GM18498 (cell line): Measurements from ENCODE around the gene AMPD3.
A peak's percentile ranks its signal among the peaks of the same experiment; 100 is the strongest.

Source experiments
- ATAC-seq: cut with Tn5 transposase; IDR thresholded peaks from one replicate; pipeline ENCODE4 v1.9.1; 2021; ENCODE audit warnings: mild to moderate bottlenecking, moderate library complexity; ENCODE audit not compliant: unreplicated experiment

The AMPD3 gene

DNA sequence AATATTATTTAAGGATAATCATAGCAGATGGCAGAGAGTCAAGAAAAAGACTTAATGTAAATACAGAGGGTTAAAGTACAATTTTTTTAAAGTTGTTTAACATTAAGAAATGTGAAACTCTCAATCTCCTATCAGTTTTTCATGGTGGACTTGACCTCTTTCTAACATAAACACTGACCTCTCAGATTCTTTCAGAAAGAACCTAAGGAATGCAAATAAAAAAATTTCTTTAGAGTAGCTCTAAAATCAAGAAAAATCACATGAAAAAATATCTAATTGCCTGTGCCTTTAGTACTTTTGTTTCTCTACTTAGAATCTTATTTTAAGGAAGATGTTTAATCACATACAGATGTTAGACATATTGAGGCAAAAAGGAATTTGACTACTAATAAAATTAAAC, 73.1 kb downstream of the AMPD3 start:
- no peak for ATAC-seq

DNA sequence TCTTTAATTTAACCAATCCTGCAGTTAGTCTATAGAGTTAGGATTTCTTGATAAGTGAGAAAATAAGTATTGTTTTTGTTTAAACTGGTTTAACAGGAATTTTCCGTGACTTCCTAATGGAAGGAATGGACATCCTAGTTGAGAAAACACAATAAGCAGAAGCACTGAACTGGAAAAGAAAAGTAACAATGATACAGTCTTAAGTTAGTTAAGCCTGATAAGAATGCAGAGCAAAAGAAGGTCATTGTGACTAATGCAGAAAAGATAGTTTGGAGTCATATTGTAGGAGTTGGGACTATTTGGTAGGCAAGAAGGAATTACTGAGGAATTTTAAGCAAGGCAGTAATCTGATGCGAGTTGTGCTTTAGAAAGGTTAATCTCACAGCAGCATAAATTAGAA, 74.2 kb downstream of the AMPD3 start:
- ATAC-seq: no peak

DNA sequence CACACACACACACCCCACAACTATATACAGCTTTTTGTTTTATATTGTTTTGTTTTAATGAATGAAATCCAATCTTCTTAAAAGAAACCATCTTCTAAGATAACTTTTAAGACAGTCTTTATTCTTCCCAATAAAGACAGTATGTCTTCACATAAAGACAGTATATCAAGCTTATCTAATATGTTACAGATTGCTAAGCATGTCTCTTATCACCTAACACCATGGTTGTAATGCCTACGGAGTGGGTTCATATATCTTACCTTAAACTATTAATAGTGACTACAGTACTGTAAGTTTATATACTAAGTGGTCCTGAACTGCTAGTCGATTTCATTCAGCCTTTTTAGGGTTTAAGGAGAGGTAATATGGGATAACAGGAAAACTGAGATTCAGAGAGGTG, 77.5 kb downstream of the AMPD3 start:
- no peak for ATAC-seq

DNA sequence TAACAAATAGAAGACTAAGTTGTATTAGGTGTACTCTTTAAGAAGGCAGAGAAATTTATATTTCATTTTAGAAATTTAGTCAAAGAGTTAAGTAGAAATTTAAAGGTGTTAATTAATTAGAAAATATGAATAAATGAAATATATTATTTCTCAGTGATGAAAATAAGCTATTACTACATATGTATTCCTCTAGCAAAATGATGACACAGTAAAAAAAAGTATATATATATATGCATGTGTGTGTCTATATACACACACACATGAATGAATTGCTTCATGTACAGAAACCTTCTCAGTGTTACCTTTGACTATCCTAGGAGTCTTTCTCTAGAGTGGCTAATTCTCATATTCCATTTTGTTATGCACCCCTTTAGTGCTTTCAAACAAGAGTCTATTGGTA, 78.3 kb downstream of the AMPD3 start:
- ATAC-seq: no peak

DNA sequence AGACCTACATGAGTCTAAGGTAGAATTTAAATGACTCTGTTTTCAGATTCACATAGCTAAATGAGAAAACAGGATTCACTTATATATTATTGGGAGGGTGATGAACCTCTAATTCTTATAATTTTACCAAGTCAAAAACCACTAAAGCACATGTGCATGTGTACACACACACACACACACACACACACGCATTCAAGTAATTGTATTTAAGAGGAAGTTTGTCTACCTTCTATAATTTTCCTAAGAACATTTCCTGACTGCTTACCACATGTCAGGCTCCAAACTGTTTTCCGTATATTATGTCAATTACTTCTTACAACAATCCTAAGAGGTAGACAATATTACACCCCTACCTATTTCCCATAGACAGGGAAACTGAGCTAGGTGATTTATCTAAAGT, 79.3 kb downstream of the AMPD3 start:
- ATAC-seq: no peak

DNA sequence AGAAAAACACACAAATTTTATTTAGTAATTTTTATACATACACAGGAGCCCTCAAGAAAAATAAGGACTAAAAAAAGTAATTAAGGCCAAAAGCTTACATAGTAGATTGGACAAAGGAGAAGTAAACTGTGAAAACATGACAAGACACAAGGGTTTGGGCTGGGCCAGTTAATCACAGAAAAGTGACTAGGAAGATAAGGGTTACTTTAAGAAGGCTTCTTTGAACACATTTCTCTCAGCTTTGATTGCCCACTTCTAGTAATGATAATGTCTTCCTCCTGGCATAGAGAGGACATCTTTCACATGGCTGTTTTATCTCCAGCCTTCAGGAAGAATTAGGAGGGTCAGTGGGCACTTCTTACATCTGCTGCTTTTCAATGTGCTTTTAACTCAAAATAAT, 82.5 kb downstream of the AMPD3 start:
- no peak for ATAC-seq

DNA sequence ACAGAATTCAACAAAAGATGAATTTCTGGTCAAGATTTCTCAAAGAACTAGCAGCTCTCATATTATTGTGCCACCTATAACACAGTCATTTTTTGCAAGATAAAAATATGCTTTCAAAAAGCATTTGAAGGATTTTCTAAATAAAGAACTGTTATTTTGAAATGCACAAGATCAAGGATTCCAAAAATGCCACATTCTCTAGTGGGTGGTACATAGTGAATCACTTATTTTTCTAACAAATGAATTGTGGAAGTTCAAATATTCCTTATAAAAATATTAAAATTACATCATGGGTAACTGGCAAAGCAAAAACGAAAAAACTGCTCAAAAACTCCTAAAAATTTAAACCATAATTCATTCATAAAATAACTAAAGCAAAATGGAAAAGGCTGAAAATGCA, 83.9 kb downstream of the AMPD3 start:
- ATAC-seq: no peak

DNA sequence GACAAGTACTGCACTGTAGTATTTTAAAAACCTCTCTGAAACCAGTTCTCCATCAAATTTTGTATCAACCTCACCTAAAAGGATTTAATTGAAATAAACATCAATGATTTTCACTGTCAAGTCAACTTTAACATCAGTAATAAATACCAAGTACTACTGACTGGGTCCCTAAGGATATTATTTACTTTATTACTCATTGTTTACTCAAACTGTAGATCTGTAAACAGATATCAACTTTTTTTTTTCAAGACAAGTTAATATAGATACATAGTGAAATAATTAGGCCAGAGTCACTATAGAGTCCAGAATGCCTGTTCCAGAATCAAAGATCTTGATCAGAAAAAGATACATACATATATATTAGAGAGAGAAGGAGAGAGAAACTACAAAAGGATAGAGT, 84.3 kb downstream of the AMPD3 start:
- no peak for ATAC-seq

DNA sequence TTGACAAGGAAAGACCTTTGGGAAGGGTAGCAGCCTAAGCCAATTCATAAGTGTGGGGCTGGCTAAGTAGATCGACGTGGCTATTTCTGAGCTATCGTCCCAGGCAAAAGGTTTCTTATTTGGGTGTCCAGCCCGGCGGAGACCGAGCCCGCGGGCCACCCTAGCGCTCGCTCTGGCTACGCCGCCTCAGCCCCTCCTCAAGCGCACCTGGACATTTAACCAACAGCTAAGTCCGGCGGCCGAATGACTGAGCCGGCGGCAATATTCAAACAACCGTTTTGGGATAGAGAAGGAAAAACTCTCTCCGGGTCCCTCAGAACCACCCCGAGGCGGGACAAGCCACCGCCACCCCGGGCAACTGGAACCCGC, 85.5 kb downstream of the AMPD3 start:
- ATAC-seq: peak; percentile 30

DNA sequence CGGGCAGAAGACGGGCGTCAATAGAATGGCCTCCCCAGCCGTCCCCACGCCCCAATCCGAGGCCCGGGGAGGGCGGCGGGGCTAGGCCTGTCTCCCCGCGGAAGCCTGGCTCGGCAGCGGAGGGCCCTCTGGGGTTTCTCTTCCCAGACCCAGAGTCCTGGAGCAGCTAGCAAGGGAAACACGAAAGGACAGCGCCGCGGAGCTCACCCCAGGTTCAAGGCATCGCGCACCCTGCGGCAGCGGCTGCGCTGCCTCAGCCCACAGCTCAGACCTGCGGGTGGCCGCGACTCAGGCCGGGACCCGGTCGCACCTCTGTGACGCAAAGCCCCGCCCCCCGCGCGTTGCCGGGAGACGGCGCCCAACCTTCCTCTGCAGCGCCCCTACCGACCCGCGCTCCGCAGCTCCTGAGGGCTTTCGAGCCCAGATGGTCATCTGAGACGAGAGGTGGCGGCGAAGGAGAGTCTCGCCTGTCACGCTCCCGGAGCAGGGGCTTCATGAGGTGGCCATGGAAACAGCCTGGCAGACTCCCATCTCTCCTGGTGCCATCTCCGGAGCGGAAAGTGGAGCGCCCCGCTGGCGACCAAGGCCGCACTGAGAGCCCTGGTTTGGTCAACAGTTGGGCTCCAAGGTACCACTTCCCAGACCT, 86.0 kb downstream of the AMPD3 start, which contains the start of gene RNF141:
RNF141 (minus strand) TSS at position 273 of the 646 bp plus-strand sequence. CDS start 7,029 bp downstream, outside the sequence.
- ATAC-seq: peak; percentile 98

DNA sequence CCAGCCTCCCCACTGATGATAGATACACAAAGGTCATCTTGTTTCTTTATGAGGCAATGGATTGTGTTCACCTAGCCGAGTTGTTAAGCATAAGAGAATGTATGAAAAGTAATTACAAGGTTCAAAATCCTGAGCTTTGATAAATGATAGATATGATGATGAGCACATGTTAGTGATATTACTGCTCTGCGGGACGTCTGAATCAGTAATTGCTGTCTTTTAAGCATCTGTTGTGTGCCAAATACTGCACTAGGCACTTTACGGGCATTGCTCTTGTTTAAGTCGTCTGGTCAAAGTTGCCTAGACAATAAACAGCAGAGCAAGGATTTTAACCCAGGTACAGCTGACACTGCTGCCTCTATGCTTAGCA, 86.5 kb downstream of the AMPD3 start:
- ATAC-seq: no peak

DNA sequence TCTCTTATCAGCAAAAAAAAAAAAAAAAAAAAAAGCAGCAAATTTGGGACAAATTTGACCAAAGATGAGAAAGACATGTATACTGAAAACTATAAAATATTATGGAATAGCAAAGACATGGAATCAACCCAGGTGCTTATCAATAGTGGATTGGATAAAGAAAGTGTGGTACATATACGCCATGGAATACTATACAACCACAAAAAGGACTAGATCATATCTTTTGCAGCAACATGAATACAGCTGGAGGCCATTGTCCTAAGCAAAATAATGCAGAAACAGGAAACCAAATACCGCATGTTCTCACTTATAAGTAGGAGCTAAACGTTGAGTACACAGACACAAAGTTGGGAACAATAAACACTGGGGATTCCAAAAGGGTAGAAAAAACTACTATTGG, 87.7 kb downstream of the AMPD3 start:
- no peak for ATAC-seq

DNA sequence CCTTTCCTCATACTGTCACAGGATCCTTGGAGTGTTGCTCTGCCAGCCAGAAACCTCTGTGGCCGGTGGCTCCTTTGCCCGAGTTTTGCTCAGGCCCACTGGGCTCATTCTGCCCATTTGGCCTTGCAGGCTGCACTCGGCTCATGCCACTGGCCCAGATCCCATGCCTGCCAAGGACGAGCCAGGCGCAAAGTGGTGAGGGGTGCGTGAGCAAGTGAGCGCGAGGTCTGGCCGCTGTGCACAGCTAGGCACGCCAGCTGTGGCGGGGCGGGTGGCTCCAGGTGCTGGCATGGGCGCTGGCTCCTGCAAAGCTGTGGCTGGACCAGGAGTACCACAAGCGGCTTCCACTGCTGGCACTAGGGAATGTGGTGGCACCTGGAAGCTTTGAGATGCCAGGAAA, 88.7 kb downstream of the AMPD3 start:
- ATAC-seq: no peak

DNA sequence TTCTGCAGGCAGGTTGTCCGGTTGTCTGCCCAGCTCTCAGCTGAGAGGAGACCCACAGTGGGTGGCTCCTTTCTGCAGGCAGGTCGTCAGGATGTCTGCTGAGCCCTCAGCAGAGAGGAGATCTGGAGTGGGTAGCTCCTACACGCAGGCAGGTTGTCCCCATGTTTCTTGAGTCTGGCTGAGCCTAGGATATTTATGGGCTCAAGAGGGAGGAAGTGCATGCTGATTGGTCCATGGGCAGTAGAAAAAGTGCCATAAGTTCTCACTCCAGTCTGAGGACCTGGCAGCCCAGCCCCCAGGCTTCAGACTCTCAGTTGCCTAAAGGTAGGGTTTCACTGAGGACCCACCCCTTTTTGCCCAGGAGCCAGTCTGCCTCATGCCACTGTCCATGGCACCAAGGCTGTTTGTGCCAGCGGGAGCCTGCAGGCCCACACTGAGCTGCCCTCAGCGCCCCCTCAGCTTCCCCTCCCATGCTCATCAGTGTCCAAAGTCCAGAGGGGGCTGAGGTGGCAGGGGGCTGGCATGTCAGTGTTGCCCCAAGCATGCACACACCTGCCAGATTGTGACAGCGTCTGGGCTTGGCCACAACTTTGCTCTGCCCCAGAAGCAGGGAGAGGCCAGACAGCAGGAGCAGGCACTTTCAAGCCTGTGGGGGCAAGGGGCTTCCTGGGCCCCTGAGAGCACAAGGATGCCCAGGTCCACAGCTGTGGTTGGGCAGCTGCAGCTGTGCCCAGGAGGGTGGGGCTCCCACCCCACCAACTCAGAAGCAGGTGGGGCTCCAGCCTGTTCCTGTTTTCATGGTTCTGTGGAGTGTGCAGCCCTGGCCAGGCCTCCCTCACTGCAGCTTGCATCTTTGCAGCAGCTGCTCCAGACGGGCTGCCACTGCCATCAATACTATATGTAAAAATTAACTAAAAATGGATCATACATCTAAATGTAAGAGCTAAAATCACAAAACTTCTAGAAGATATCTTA, 89.7 kb downstream of the AMPD3 start:
- no peak for ATAC-seq

DNA sequence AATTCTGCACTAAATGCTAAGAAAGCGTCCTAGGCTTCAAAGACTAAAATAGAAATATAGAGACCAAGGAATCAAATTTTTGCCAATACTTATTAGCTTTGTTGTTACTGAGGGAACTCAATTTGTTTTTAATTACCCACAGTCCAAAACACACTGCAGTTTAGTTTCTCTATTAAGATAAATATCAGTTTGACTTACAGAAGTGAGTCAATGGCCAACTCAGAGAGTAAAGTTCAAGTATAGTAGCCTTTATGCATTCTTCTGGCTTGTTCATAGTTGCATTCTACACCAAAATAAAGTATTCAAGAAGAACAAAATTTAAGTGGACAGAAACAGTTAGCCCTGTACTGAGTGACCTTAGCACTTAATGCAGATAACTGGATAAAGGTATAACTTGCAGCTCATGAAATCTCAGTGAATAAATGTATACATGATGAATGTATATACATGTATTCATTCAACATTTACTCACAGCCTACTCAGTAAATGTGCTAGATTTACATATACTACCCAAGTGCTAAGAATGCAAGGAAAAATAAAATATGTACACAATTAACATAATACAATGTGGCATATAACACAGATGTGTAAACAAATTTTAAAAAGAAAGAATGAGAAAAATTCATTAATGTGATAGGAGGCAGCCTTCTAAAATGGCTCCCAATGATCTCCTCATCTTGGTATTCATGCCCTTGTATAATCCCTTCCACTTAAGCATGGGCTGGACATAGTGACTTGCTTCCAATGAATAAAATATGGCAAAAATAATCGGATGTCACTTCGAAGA, 95.6 kb downstream of the AMPD3 start:
- no peak for ATAC-seq

DNA sequence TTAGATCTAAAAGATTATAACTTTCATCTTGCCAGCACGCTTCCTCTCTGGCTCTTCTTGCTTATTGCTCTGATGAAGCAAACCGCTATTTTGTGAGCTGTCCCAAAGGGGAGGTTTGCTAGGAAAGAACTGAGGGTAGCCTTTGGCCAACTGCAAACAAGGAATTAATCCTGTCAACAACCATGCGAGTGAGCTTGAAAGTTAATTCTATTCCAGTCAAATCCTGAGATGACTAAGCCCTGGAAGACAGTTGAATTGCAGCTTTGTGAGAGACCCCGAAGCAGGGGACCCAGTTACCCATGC, 96.2 kb downstream of the AMPD3 start:
- no peak for ATAC-seq

DNA sequence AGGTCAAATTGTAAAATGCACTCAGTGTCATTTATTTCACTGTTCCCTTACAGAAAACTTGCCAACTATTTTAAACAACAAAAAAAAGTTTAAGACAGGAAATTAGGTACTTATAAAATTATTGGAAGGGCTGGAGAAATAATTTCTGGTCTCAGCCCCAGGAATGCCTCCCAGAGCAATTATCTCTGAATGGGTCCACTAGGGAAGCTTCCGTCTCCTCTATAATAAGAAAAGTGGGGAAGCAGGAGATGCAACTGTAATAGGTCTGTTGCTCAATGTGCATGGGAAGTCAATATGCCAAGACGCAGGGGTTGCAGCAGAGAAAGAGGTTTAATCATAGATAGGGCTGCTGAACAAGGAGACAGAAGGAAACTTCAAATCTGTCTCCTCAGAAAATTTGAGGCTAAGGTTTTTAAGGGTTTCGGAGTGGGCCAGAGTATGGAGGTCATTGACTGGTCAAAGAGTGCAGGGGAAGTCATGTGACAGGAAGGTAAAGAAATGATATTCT, 96.8 kb downstream of the AMPD3 start:
- ATAC-seq: no peak

DNA sequence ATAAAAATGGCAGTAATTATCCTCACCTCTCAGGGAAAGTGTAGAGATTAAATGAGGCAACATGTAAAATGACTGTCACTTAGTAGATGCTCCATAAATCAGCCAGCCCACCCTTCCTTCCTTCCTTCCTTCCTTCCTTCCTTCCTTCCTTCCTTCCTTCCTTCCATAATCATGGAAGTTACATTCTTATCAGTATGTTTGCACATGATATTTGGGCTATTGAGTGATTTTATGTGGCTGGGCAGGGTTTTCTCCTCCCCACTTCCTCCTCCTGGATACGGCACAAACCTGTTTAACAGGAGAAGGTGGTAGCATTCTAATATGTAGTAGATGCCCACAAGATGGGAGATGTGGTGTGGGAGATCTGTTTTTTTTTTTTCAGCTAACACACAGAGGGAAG, 101.5 kb downstream of the AMPD3 start:
- ATAC-seq: no peak
